GM12878 (cell line): ENCODE data around the gene SLC12A6. TPM values are rescaled to one million over a fixed set of nuclear protein-coding genes. Genes with fewer than 3 reads are reported as not detected.

Experiments used
- ATAC-seq: fragments of 200-7000 bp; cut with Tn5 transposase; 3 replicates; pipeline ENCODE4 v1.9.1; 2020; ENCODE audit warnings: mild to moderate bottlenecking, moderate library complexity
- BruUV-seq: library from RNA; stranded (reverse); fragments of 400-500 nt; replicated peaks from 2 replicates; lab custom pipeline; 2021; lab: Mats Ljungman, UMichigan
- CTCF ChIA-PET: fragments of 300-600 bp; sonication (Branson Sonifier 250); formaldehyde crosslinking; extraction: SDS; loops from one replicate; lab custom pipeline; 2021; ENCODE audit warnings: inconsistent platforms; lab: Yijun Ruan, JAX
- POLR2A ChIA-PET: fragments of 350-600 bp; formaldehyde crosslinking; extraction: SDS; loops from one replicate; lab custom pipeline; 2021; ENCODE audit warnings: inconsistent platforms; lab: Charles Lee
- RAD21 ChIA-PET: fragments of 300-600 bp; sonication (Branson Sonifier 250); formaldehyde crosslinking; loops from one replicate; lab custom pipeline; 2023; ENCODE audit warnings: antibody characterized with exemption; ENCODE audit not compliant: unreplicated experiment; lab: Charles Lee
- SMC1A ChIA-PET: fragments of 300-600 bp; sonication (Branson Sonifier 250); formaldehyde crosslinking; loops from one replicate; lab custom pipeline; 2023; ENCODE audit not compliant: unreplicated experiment, uncharacterized antibody; lab: Charles Lee
- DNase-seq: peaks from one replicate; pipeline ENCODE4 v3.0.0-alpha.2; 2011; ENCODE audit warnings: low read depth, low spot score
- FAIRE-seq: peaks from 3 replicates; lab custom pipeline; 2011; peaks lifted over from hg19 to GRCh38; lab: Jason Lieb, UNC
- H2AFZ ChIP-seq: 2 replicates; pipeline ENCODE4 v1.6.0; 2011; ENCODE audit warnings: low read depth, low read length, control low read depth; ENCODE audit not compliant: control insufficient read depth
- H3K27ac ChIP-seq: 2 replicates; pipeline ENCODE4 v1.5.1; 2011; ENCODE audit warnings: control low read depth; ENCODE audit not compliant: control insufficient read depth, insufficient read depth
- H3K27me3 ChIP-seq, 2 experiments: replicated peaks in 1 of 2; 2 replicates each; pipeline versions ENCODE4 v1.6.0 to v1.6.1; 2011; ENCODE audit warnings: low read length in 1 of 2; ENCODE audit not compliant: control insufficient read depth in 2 of 2, insufficient read depth in 2 of 2
- H3K36me3 ChIP-seq, 2 experiments: 2 replicates each; pipeline ENCODE4 v1.5.1; 2011; ENCODE audit warnings: low read length in 1 of 2; ENCODE audit not compliant: control insufficient read depth in 2 of 2, insufficient read depth in 2 of 2
- H3K4me1 ChIP-seq: 2 replicates; pipeline ENCODE4 v1.6.1; 2011; ENCODE audit warnings: mild to moderate bottlenecking, low read length, moderate library complexity, mixed read lengths; ENCODE audit not compliant: control insufficient read depth, insufficient read depth
- H3K4me2 ChIP-seq: 2 replicates; pipeline ENCODE4 v1.6.0; 2011; ENCODE audit warnings: control low read depth; ENCODE audit not compliant: control insufficient read depth, insufficient read depth
- H3K4me3 ChIP-seq: fragments of 200-600 bp; sonication (generic); 2 replicates; pipeline ENCODE4 v1.5.1; 2016
- H3K79me2 ChIP-seq: 2 replicates; pipeline ENCODE4 v1.6.0; 2011; ENCODE audit warnings: low read length; ENCODE audit not compliant: control insufficient read depth, insufficient read depth
- H3K9ac ChIP-seq: 2 replicates; pipeline ENCODE4 v1.8.0; 2011; ENCODE audit warnings: low read length, control low read depth, mixed read lengths; ENCODE audit not compliant: control insufficient read depth, insufficient read depth
- H3K9me3 ChIP-seq: replicated peaks from 3 replicates; pipeline ENCODE4 v1.5.1; 2011; ENCODE audit warnings: mild to moderate bottlenecking, low read length; ENCODE audit not compliant: control insufficient read depth, insufficient read depth
- H4K20me1 ChIP-seq: 2 replicates; pipeline ENCODE4 v1.6.0; 2011; ENCODE audit not compliant: control insufficient read depth, insufficient read depth
- ATF2 ChIP-seq: IDR thresholded peaks from 2 replicates; pipeline ENCODE4 v1.6.1; 2012; ENCODE audit warnings: low read length, inconsistent platforms
- ATF3 ChIP-seq: IDR thresholded peaks from 2 replicates; pipeline ENCODE4 v1.6.1; 2011; ENCODE audit warnings: low read depth, mild to moderate bottlenecking, low read length, moderate library complexity, borderline replicate concordance; ENCODE audit errors: extremely low read depth
- BCL11A ChIP-seq: IDR thresholded peaks from 2 replicates; pipeline ENCODE4 v1.6.1; 2011; ENCODE audit warnings: low read depth, low read length
- BRCA1 ChIP-seq: IDR thresholded peaks from 2 replicates; pipeline ENCODE4 v1.6.1; 2011; ENCODE audit warnings: low read depth, low read length, improper control_type of control experiment
- CEBPZ ChIP-seq: fragments of 150-350 bp; IDR thresholded peaks from 2 replicates; pipeline ENCODE4 v1.6.1; 2016; ENCODE audit warnings: low read depth, low read length
- EZH2 ChIP-seq: IDR thresholded peaks from 2 replicates; pipeline ENCODE4 v1.6.1; 2012; ENCODE audit warnings: low read depth, mild to moderate bottlenecking, control low read depth, inconsistent platforms, low read length, borderline replicate concordance; ENCODE audit not compliant: control insufficient read depth
- FOS ChIP-seq: IDR thresholded peaks from 3 replicates; pipeline ENCODE4 v1.6.1; 2011; ENCODE audit warnings: borderline replicate concordance; ENCODE audit not compliant: insufficient read length; ENCODE audit errors: extremely low read depth
- PAX8 ChIP-seq: fragments of 450-650 bp; IDR thresholded peaks from 2 replicates; pipeline ENCODE4 v1.6.1; 2017; ENCODE audit warnings: mild to moderate bottlenecking, moderate library complexity
- SKIL ChIP-seq: fragments of 450-650 bp; IDR thresholded peaks from 2 replicates; pipeline ENCODE4 v1.6.1; 2017; ENCODE audit warnings: mild to moderate bottlenecking, low read depth, inconsistent platforms; ENCODE audit not compliant: poor library complexity, severe bottlenecking
- SRF ChIP-seq, 2 experiments: IDR thresholded peaks; 2 replicates each; pipeline ENCODE4 v1.6.1; 2011; ENCODE audit warnings: low read depth in 2 of 2, low read length in 2 of 2, mild to moderate bottlenecking in 1 of 2, moderate library complexity in 1 of 2
- TCF12 ChIP-seq: IDR thresholded peaks from 2 replicates; pipeline ENCODE4 v1.6.1; 2011; ENCODE audit warnings: low read depth, mild to moderate bottlenecking, low read length
- YY1 ChIP-seq: IDR thresholded peaks from 2 replicates; pipeline ENCODE4 v1.6.1; 2011; ENCODE audit warnings: low read depth, mild to moderate bottlenecking, low read length
- ZNF592 ChIP-seq: fragments of 450-650 bp; IDR thresholded peaks from 2 replicates; pipeline ENCODE4 v1.6.1; 2017; ENCODE audit warnings: mild to moderate bottlenecking, moderate library complexity
- WGBS: methylation state at CpG from one replicate; pipeline ENCODE4 v1.1.6; 2016; ENCODE audit warnings: low lambda C conversion rate; ENCODE audit not compliant: insufficient replicate concordance, insufficient coverage; ENCODE audit errors: missing lambda C conversion rate; 5-methylcytosine and 5-hydroxymethylcytosine counted together
- in situ Hi-C: fragments of 300-500 bp; cut with MboI; formaldehyde crosslinking; loops from 9 replicates; pipeline ENCODE4 v1.14.3; 2018; ENCODE audit warnings: mixed read lengths
- intact Hi-C: fragments of 100-400 bp; cut with micrococcal nuclease; formaldehyde crosslinking; loops from one replicate; pipeline ENCODE4 v1.14.2; 2022; ENCODE audit not compliant: unreplicated experiment
- polyA plus RNA-seq, 11 experiments: library from polyadenylated mRNA; depleted of rRNA in 4 of 11; unstranded in 6 of 11; stranded (reverse) in 5 of 11; fragments of >200 nt; fragmentation: Nextera tagmentation in 4 of 11; fragmentation: Illumina TruSeq in 1 of 11; extraction: Ambion mirVana in 4 of 11; extraction: Trizol in 1 of 11; gene quantifications; 1 replicate in 1 of 11; 2 replicates in 10 of 11; pipeline versions ENCODE4 v1.2.1 to v1.2.3, GENCODE V29; 2011 to 2016; ENCODE audit warnings: inconsistent platforms in 2 of 11, missing spikeins in 2 of 11, low read depth in 1 of 11
- total RNA-seq, 4 experiments: library from RNA; depleted of rRNA in 3 of 4; stranded (reverse); fragments of >200 nt in 3 of 4; fragmentation: Illumina TruSeq in 1 of 4; extraction: Trizol in 1 of 4; gene quantifications; 2 replicates each; pipeline versions ENCODE4 v1.2.1 to v1.2.3, GENCODE V29; 2013 to 2021

SLC12A6 gene
- total and polyA plus RNA-seq, 10 of the 15 experiments (the other 5 are each of a cell fraction or from before 2014, with no cell fraction given): 4.7 to 94.4 (median 34.2) TPM

- no peaks in the 10 kb centered on the region; the same call in 2 of the 3 replicates for H3K9me3 ChIP-seq
- no peak overlapping the region for H3K9ac ChIP-seq
- POLR2A ChIA-PET: no interaction called here
- no peak overlapping the region for H3K4me2 ChIP-seq
- FAIRE-seq: no peak
- no peaks in the 10 kb centered on the region for H4K20me1 ChIP-seq
- RAD21 ChIA-PET: no interaction called here
- no peak overlapping the region for H2AFZ ChIP-seq
- SMC1A ChIA-PET: no interaction called here
- peaks cover 4% of the 10 kb centered on the region for H3K4me1 ChIP-seq
- no peak for DNase-seq
- H3K4me3 ChIP-seq: no peak overlapping the region
- peaks cover under 1 to 7% of the 10 kb centered on the region in 2 experiments; a peak in 2 of 4 replicates for H3K36me3 ChIP-seq
- no TSS peak for BruUV-seq
- in situ Hi-C loops: no loop called here
- CTCF ChIA-PET: no interaction called here
- 95% methylated on average over 3 of the region's 3 CpGs for whole genome bisulfite sequencing
- H3K79me2 ChIP-seq: peaks cover 66% of the 10 kb centered on the region
- no peak for ATAC-seq
- intact Hi-C loops: no loop called here
- no peak overlapping the region for H3K27ac ChIP-seq
- no peaks in the 10 kb centered on the region for H3K27me3 ChIP-seq
- TF ChIP-seq EZH2: no peak
- TF ChIP-seq BCL11A: no peak
- TF ChIP-seq SKIL: no peak
- TF ChIP-seq ATF2: no peak
- no peak for TF ChIP-seq TCF12
- TF ChIP-seq FOS: no peak
- no peak for TF ChIP-seq YY1
- no peak for TF ChIP-seq ATF3
- no peak for TF ChIP-seq PAX8
- no peak for TF ChIP-seq CEBPZ
- no peak for TF ChIP-seq BRCA1
- no peak for TF ChIP-seq ZNF592
- TF ChIP-seq SRF (IDR thresholded peaks at IDR 0.05; ENCODE audit: low read depth in 2 of 2, low read length in 2 of 2): no peak
Observed at GRCh38 chr15:34301058-34301457, 36.5 kb downstream of the SLC12A6 start.
